HCT116 (cell line): ENCODE data around the gene NSG2.

ENCODE experiments used
- CEBPB ChIP-seq: IDR thresholded peaks from 2 replicates; pipeline ENCODE4 v1.6.1; 2012; ENCODE audit warnings: low read depth
- CTCF ChIP-seq, 3 experiments: fragments of 200-600 bp in 1 of 3; sonication (generic) in 1 of 3; IDR thresholded peaks in 2 of 3; conservative IDR thresholded peaks in 1 of 3; 2 replicates each; pipeline ENCODE4 v1.5.1; 2012 to 2017; ENCODE audit warnings: low read depth in 2 of 3, low read length in 2 of 3, antibody characterized with exemption in 1 of 3, borderline replicate concordance in 1 of 3, control low read depth in 1 of 3, mild to moderate bottlenecking in 1 of 3, mixed read lengths in 1 of 3, mixed run types in 1 of 3, moderate library complexity in 1 of 3; ENCODE audit not compliant: insufficient read depth in 1 of 3
- ELF1 ChIP-seq: IDR thresholded peaks from 2 replicates; pipeline ENCODE4 v1.6.1; 2012; ENCODE audit warnings: low read depth, borderline replicate concordance
- EZH2 ChIP-seq: fragments of 200-600 bp; sonication (generic); IDR thresholded peaks from 2 replicates; pipeline ENCODE4 v1.6.1; 2017; ENCODE audit warnings: antibody characterized with exemption, mixed run types
- EZH2phosphoT487 ChIP-seq: fragments of 200-600 bp; IDR thresholded peaks from 2 replicates; pipeline ENCODE4 v1.6.1; 2018; ENCODE audit warnings: antibody characterized with exemption, borderline replicate concordance
- FOSL1 ChIP-seq: IDR thresholded peaks from 2 replicates; pipeline ENCODE4 v1.6.1; 2012; ENCODE audit warnings: low read depth
- POLR2A ChIP-seq: IDR thresholded peaks from 2 replicates; pipeline ENCODE4 v1.7.0; 2011; ENCODE audit warnings: borderline replicate concordance; ENCODE audit not compliant: insufficient read depth, insufficient read length; ENCODE audit errors: extremely low read depth
- POLR2AphosphoS5 ChIP-seq: IDR thresholded peaks from 2 replicates; pipeline ENCODE4 v1.6.1; 2011; ENCODE audit warnings: mild to moderate bottlenecking, low read depth, low read length, moderate library complexity
- SIN3A ChIP-seq: IDR thresholded peaks from 2 replicates; pipeline ENCODE4 v1.6.1; 2012; ENCODE audit warnings: low read depth
- SP1 ChIP-seq: IDR thresholded peaks from 2 replicates; pipeline ENCODE4 v1.6.1; 2012; ENCODE audit warnings: low read depth
- SRF ChIP-seq: IDR thresholded peaks from 2 replicates; pipeline ENCODE4 v1.6.1; 2012; ENCODE audit warnings: low read depth
- TCF7L2 ChIP-seq: IDR thresholded peaks from 2 replicates; pipeline ENCODE4 v1.7.0; 2011; ENCODE audit warnings: borderline replicate concordance, inconsistent platforms; ENCODE audit not compliant: insufficient read depth, insufficient read length; ENCODE audit errors: extremely low read depth
- ZNF274 ChIP-seq: fragments of 200-500 bp; sonication (Bioruptor generic); IDR thresholded peaks from 2 replicates; pipeline ENCODE4 v1.6.1; 2014; ENCODE audit warnings: mild to moderate bottlenecking, low read depth, low read length, inconsistent platforms

- TF ChIP-seq FOSL1 (no peak), POLR2A (no peak), ZNF274 (no peak), SRF (no peak), CTCF (IDR thresholded peaks at IDR 0.05 in 2 of 3, conservative IDR thresholded peaks at IDR 0.05 in 1 of 3; ENCODE audit: borderline replicate concordance in 1 of 3, insufficient read depth in 1 of 3, low read depth in 2 of 3, low read length in 2 of 3) (no peak), POLR2AphosphoS5 (no peak), SIN3A (no peak), TCF7L2 (no peak), EZH2 (no peak), CEBPB (no peak), SP1 (no peak), ELF1 (no peak), EZH2phosphoT487 (no peak)
Observed at GRCh38 chr5:174058433-174059122, 13.1 kb downstream of the NSG2 start.
